ENCODE data around the gene KRTAP10-2.
"Not testable (repeated sequence)": the region's sequence is repeated elsewhere in the genome, so short reads cannot be mapped to it uniquely, and the experiment has no call there.

Gene KRTAP10-2

DNA sequence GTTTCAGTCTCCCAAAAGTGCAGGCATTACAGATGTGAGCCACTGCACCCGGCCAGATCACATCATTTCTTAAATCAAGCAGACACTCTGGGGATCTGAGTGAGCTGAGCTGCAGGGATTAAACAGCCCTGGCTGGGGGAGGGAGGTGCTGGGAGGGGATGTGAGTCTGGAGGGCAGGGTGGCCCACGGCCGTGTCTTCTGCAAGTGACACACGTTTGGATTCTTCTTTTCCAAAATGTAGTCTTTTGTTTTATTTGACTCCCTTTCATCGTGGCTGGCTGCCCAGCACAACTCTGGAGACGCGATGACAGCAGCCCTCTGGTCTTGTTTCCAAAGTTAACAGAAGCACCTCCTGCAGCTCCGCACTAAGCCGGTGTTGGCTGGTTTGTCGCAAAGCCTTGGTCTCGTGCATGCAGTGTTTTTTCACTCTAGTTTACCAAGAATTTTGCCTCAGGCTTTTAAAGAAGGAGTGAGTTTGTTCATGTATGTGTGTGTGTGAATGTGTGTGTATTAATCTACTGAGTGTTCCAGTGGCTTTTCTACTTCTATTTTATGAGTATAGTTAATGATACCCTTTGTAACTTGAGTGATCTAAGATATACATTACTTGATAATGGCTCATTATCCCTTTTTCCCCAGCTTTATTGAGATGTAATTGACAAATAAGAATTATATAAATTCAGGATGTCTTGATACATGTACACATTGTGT lies 31.9 kb upstream of the KRTAP10-2 start:
- no peak for DNase-seq (ENCODE audit: low read depth in 2 of 2)

DNA sequence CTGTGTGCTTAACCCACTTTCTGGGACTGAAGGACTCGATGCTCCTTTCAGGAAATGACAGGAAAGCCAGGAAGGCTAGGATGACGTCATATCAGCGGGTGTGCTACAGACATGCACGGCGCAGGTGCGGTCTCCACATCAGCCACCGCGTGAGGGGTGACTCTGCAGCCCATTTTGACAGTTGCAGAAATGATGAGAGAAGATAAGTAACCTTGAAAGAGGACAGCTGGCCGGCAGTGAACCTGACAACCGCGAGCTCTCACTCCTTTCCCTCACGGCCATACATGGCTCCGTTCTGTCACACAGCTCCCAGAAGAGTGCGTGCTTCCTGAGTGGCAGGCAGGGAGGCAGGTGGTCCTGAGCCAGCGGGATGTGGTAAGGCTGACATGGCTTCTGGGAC lies 30.8 kb upstream of the KRTAP10-2 start:
- no peak for DNase-seq (ENCODE audit: low read depth in 2 of 2)

DNA sequence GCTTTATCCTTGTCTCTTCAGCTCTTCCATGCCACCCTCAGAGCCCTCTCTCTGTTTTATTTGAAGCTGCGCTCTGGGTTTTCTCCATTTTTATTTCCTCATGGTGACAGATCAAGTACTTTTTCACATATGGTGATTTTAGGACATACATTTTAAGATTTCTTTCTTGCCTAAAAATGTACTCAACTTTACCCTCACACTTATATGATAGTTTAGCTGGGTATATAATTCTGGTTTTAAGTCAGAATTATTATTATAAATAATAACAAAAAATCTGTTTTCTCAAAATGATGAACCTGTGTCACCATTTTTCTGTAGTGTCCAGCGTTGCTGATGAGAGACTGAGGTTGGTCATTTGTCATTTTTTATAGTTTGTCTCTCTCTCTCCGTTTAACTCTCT lies 29.9 kb upstream of the KRTAP10-2 start:
- no peak for DNase-seq (ENCODE audit: low read depth in 2 of 2)

GRCh38 chr21:44580231-44580821 lies 29.0 kb upstream of the KRTAP10-2 start, which contains the start of gene KRTAP10-5:
Gene KRTAP10-5, minus strand, starts transcription at chr21:44580604. Its CDS starts 26 bp downstream, at chr21:44580578.
- not testable (repeated sequence) for DNase-seq (ENCODE audit: low read depth in 2 of 2)

DNA sequence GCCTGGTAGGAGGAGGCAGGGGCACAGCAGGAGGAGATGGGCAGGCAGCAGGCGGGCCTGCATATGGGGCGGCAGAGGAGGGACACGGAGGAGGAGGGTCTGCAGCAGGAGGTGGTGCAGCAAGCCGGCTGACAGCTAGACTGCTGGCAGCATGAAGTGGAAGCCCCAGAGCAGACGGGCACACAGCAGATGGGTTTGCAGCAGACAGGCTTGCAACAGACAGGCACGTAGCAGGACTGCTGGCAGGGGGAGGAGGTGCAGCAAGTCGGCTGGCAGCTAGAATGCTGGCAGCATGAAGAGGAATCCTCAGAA lies 28.5 kb upstream of the KRTAP10-2 start:
- DNase-seq (ENCODE audit: low read depth in 2 of 2) = no peak

DNA sequence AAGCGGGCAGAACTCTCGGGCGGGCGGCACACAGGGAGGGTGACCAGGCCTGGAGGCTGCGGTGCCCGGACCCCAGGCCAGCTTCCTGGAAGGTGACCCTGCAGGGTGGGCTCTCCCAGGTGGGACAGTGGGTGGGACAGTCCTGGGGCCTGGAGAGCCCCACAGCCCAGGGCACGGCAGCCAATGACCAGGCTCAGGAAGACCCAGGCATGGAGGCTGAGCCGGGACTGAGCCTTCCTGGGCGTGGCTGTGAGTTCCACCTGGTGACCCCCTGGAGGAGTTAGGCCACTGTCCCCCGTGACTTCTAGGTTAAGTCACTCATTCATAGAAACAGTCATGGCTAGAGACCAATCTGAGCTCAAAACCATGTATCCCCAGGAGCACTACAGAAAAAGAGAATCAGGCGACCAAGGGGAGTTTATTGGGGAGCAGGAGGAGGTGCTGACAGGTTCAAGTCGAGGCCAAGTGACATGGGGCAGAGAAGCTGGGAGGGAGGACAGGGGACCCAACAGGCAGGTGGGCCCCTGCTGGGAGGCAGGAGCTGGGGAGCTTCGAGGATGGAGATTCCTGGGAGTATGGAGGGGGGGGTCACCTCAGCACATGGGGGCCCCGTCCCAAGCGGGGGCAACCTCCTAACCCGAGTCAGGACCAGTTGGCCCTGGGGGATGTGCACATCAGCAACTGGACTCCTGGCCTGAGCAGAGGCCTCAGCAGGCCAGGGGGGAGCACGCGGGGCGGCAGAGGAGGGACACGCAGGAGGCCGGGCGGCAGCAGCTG lies 27.9 kb upstream of the KRTAP10-2 start:
- DNase-seq (ENCODE audit: low read depth in 2 of 2) = no peak

DNA sequence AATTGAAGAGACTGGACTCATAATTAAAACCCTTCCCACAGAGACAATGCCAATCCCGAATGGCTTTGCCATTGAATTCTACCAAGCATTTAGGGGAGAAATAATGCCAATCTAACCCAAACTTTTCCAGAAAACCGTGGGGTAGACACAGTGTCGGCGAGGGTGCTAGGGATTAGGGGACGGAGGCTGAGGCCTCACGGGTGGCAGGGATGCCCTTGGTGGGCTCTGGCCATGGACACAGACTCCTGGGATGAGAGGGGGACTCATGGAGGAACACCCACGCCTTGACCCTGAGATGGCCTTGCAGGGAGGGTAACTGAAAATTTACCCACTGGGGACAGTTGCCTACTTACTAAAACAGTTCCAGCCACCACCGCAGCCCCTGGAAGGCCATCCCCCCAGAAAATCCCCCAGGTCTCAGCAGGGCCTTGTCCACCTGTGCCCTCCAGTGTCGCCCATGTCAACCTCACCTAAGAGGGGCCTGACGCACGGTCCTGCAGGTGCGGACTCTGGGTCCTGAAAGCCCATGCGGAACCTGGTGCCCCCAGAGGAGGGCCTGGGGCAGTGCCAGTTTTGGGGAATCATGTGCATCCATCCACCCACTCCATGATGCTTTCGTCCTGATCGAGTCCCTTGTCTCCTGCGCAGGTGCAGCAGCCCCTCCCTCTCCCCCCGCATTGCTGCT lies 27.2 kb upstream of the KRTAP10-2 start:
- no peak for DNase-seq (ENCODE audit: low read depth in 2 of 2)

DNA sequence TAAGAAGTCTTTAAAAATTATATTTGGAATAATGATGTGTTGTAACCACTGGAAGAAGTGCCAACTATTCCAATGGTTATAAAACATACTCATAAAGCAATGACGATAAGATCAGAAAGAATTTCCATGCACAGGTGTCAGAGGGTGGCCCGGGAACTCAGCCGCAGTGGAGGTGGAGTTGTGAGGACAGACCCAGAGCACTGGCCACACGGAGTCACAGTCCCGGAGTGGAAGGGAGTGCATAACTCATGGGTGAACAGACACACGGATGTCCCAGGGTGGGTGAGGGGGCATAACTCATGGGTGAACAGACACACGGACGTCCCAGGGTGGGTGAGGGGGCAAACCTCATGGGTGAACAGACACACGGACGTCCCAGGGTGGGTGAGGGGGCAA lies 24.7 kb upstream of the KRTAP10-2 start:
- no peak for DNase-seq (ENCODE audit: low read depth in 2 of 2)

DNA sequence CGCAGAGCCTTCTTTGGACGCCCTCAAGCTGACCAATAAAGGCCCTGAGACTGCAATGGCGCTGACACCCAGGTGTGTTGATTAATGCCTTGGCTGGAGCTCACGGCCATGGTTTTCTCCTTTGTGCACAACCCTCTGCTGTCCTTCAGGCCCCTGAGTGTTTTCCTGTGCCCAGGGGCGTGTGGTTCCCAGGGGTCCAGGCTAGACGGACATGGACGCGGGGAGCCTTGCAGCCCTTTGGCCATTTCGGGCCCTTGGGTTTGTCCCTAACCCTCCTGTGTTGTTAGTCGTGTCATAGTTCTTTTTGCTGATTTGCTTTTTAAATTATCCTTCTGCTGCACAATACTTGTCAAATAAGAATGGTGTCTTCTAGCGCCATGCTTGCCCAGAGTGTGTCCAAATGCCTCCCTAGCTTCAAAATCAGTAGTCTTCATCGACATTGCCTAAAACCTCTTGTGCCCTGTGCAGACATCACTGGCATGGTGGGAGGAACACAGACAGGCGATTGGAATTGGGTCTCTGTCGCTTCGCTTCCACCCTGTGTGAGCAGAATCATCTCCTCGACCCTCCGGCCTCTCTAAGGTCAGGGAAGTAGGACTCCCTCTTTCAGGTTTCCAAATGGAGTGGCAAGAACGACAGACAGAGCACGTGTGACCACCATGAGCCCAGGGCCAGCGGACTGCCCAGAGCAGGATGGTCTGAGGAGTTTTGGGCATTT lies 24.2 kb upstream of the KRTAP10-2 start:
- DNase-seq (ENCODE audit: low read depth in 2 of 2) = no peak

DNA sequence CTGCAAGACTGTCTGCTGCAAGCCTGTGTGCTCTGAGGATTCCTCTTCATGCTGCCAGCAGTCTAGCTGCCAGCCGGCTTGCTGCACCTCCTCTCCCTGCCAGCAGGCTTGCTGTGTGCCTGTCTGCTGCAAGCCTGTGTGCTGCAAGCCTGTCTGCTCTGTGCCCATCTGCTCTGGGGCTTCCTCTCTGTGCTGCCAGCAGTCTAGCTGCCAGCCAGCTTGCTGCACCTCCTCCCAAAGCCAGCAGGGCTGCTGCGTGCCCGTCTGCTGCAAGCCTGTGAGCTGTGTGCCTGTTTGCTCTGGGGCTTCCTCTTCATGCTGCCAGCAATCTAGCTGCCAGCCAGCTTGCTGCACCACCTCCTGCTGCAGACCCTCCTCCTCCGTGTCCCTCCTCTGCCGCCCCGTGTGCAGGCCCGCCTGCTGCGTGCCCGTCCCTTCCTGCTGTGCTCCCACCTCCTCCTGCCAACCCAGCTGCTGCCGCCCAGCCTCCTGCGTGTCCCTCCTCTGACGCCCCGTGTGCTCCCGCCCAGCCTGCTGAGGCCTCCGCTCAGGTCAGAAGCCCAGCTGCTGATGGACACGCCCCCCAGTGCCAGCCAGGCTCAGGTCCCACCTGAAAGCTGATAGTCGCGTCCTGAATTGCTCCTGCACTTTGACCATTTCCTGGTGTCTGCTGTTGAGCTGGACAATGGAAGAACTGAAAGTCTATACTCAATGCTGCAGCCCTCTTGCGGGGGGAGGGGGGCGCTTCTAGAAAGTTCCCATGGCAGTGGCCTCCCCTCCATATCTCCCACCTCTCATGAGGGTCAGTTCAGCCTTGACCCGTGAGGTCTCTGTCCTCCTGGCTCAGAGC lies 23.4 kb upstream of the KRTAP10-2 start:
- no peak for DNase-seq (ENCODE audit: low read depth in 2 of 2)

DNA sequence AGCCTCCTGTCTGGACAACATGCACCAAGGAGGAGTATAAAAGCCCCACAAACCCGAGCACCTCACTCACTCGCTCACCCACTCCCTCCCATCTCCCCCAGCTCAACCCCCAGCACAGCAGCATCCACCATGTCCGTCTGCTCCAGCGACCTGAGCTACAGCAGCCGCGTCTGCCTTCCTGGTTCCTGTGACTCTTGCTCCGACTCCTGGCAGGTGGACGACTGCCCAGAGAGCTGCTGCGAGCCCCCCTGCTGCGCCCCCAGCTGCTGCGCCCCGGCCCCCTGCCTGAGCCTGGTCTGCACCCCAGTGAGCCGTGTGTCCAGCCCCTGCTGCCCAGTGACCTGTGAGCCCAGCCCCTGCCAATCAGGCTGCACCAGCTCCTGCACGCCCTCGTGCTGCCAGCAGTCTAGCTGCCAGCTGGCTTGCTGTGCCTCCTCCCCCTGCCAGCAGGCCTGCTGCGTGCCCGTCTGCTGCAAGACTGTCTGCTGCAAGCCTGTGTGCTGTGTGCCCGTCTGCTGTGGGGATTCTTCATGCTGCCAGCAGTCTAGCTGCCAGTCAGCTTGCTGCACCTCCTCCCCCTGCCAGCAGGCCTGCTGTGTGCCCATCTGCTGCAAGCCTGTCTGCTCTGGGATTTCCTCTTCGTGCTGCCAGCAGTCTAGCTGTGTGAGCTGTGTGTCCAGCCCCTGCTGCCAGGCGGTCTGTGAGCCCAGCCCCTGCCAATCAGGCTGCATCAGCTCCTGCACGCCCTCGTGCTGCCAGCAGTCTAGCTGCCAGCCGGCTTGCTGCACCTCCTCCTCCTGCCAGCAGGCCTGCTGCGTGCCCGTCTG lies 22.5 kb upstream of the KRTAP10-2 start, which contains the start of gene KRTAP10-4:
TSS of gene KRTAP10-4 (plus strand) at position 100 of the 827 bp plus-strand sequence. CDS start at position 130, 30 bp downstream.
- DNase-seq (ENCODE audit: low read depth in 2 of 2) = not testable (repeated sequence)

DNA sequence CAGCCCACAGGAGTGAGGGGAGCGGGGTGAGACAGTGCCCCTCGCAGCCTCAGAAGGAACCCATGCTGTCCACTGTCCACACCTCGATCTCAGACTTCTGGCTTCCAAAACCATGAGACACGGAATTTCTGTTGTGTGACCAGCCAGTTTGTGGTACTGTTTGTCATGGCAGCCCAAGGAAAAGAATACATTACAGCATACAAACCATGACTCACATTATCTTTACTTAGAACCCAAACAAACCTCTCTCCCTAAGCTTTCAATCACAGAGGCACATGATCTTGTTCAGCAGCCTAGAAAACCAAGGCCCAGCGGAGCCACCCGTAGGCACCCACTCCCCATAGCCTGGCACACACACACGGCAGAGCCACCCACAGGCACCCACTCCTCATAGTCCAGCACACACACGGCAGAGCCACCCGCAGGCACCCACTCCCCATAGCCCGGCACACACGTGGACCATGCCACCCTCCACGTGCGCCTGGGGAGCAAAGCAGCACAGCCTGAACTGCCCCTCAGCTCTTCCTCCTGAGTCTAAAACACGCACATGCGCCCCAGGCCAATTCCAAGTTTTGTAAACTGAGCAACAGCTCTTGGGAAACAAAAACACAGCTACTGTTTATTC lies 21.8 kb upstream of the KRTAP10-2 start:
- no peak for DNase-seq (ENCODE audit: low read depth in 2 of 2)

DNA sequence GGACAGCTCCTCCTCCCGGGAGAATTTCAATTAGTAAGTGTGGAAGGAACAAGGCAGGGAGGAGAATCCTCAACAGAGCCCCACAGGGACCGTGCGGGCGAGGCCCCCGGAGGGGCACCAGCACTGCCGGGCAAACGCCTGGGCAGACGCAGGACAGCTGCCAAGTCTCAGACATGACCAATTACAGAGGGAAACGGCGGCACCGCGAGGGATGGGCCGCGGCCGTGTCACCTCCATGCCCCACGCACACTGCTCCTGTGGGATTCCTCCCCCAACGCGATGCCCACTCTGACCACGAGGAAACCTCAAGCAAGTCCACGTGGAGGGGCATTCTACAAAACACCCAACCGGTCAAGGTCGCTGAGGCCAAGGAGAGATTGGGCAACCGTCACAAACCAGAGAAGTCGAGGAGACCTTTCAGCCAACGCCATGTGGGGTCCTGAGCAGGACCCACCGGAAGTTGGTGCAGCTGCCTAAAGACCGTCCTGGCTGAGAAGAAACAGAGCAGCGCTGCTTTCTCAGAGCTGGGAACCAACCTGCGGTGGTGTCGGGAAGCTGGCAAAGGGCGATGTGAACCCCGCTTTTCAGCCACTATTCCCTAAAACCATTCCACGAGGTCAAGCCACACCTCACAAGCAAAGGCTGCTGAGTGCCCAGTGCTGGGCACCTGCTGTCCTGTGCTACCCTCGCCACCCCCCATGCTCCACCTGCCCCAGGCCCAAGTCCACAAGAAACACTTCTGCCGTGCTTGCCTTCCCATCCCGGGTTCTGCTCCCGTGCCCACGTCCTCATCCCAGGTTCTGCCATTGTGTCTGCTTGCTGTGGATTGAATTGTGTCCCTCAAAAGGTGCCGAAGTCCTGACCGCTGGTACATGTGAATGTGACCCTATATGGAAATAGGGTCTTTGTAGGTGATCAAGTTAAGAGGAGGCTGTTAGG lies 20.8 kb upstream of the KRTAP10-2 start:
- DNase-seq (ENCODE audit: low read depth in 2 of 2) = no peak

GRCh38 chr21:44571296-44571695 lies 20.0 kb upstream of the KRTAP10-2 start:
- DNase-seq (ENCODE audit: low read depth in 2 of 2) = no peak

DNA sequence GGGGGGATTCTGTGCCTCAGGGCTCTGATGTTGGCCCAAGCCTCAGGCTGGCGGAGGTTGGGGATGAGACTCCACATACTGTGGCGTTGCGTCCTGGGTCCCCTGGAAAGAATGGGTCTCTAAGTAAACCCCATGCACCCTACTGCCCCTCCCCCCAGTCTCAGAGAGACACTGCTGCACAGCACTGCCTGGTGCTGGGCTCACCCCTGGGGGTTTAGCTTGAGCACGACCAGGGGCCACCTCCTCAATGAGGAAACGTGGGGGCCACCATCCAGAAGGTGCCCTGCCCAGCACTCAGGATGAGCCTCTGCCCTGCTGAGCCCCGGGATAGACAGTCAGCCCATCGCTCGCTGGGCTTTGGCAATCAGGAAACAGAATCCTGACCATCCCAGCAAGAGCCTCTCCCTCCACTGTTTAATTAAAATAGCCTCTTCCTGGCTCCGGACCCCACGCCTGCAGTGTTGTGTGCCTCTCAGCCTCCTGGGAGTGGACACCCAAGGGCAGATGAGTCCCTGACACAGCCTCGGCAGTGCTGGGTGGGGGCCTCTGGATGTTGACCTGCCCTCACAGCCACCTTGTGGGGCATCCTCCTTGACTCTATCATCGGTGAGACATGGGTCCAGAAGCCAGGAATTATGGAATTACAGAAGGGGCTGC lies 18.7 kb upstream of the KRTAP10-2 start:
- no peak for DNase-seq (ENCODE audit: low read depth in 2 of 2)

- no peak for DNase-seq (ENCODE audit: low read depth in 2 of 2)
Measured at GRCh38 chr21:44568667-44569556, 17.6 kb upstream of the KRTAP10-2 start.

DNA sequence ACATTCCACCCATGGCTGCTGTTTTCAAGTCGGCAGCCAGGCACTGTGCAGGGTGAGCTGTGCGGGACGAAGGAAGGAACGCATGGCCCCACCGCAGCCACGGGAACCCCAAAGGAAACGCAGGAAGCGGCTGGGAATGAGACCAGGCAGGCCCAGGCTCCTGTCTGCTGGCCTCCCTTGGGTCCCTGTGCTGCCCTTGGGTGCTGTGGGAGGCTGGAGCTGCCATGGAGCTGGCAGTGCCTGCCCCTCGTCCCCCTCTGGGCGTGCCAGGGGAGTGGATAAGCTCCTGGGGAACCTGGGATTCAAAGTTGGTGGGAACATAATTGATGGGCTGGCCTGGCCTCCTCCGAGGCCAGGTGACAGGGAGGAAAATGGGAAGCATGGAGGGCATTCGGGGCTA lies 17.0 kb upstream of the KRTAP10-2 start:
- DNase-seq (ENCODE audit: low read depth in 2 of 2) = no peak

All from activated CD8-positive, alpha-beta memory T cell treated with anti-CD3 and anti-CD28 coated beads for 4 hours (primary cell).